ENCODE measurements around the gene KRT15. TPM values are rescaled to one million over a fixed set of nuclear protein-coding genes. Genes with fewer than 3 reads are reported as not detected.

The KRT15 gene
- total RNA-seq, 2 experiments from 2014 or later: not detected

DNA sequence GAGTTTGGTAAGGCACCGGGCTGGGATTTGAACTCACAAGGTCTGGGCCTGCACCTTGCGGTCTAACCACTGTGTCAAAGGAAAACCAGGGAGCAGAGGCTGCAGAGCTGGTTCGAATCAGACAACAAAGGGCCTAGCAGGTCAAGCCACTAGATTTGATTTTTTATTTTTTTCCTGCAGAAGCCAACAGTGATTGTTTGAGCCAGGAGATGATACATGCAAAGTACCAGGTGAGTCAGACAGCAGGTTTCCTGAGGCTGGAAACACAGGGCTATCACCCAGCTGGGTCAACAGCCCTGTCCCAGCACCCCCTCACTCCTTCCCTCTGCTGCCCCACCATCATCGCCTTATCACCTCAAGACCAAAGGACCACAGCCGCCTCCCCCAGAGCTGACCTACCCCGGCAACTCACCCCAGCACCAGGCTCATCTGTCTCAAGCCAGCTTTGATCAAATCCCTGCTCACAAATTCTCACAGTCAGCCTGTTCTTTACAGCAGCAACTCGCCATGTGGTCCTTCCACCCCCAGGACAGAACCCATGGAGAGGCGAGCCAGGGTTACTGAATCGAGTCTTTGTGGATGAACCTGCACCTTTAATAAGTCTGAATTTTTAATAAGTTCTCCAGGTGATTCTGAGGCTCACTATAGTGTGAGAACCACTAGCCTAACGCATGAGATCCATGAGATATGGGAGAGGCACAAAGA is 22.4 kb upstream of the KRT15 start:
- Mint-ChIP-seq H3K27me3 (peaks cover 7% of the 10 kb centered on the region), H3K4me3 (no peak overlapping the region), H3K4me1 (no peaks in the 10 kb centered on the region), H3K27ac (no peak overlapping the region), H3K9me3 (no peaks in the 10 kb centered on the region), H3K36me3 (ENCODE audit: low read depth) (no peaks in the 10 kb centered on the region)
- no peak for DNase-seq
- ChIA-PET POLR2A (interaction anchor here (1.3 kb wide), 1 partner anchor 8 kb away, joined by 4 read pairs; no protein-coding TSS in a partner anchor), CTCF (interaction anchor here (0.6 to 1.2 kb wide), 3 partner anchors 10 to 192 kb away, joined by 4 read pairs; no protein-coding TSS in a partner anchor)

DNA sequence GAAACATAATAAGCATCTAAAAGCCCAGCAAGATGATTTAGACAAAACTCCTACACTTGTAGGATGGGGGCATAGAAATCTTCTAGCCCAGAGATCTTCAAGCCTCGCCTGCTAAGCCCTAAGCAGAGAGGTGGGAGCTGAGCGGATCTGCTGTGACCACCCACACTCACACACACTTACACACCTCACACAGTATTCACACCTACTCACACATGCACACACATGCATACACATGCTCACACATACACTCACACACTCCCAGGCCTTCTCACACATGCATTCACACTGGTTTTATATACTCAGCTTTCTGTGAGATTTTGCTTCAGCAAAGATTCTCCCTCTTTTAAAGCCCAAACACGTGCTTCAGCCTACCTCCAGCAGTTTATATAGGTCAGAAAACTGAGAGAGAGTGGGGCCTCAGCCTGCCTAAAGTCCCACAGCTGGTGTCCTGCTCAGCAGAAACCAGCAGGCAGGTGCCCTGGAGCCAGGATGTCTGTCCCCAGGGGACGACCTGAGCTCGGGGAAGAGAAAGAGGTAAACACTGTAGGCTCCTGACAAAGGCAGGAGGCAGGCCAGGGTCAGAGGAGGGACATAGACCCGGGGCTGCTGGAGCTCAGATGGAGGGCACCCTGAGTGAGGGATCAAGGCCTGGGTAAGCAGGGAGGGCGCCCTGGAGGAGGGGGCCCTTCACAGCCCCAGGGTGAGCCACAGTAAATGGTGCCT is 21.4 kb upstream of the KRT15 start:
- POLR2A ChIA-PET: interaction anchor here (1.3 kb wide), 1 partner anchor 9 kb away, joined by 4 read pairs; no protein-coding TSS in a partner anchor
- H3K4me3 Mint-ChIP-seq: no peak overlapping the region
- H3K9me3 Mint-ChIP-seq: no peaks in the 10 kb centered on the region

DNA sequence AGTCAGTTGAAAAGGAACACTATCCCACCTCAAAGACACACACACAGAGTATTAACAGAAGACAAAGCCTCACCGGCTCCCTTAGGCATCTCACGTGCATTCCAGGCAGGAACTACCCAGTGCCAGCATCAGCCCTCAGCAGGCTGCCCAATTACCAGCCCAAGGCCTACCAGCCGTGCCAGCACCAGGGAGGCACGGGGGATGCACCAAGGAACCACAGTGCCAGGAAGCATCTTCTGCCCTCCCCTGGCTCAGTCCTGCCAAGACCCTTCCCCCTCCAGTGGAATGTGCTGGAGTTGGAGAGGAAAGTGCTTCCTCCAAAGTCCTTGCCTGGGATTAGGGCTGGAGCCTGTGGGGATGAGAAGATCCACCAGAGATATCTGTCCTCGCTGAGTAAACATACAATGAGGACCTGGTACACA is 20.4 kb upstream of the KRT15 start:
- H3K4me1 Mint-ChIP-seq: no peaks in the 10 kb centered on the region
- no peak overlapping the region for H3K27ac Mint-ChIP-seq
- no peak overlapping the region for H3K4me3 Mint-ChIP-seq
- no peak for DNase-seq
- H3K36me3 Mint-ChIP-seq (ENCODE audit: low read depth): no peaks in the 10 kb centered on the region
- POLR2A ChIA-PET: no interaction called here
- peaks cover 13% of the 10 kb centered on the region for H3K27me3 Mint-ChIP-seq
- CTCF ChIA-PET: no interaction called here
- no peaks in the 10 kb centered on the region for H3K9me3 Mint-ChIP-seq

More for the DNA sequence above, 21.4 kb upstream of the KRT15 start:
- Mint-ChIP-seq H3K36me3 (ENCODE audit: low read depth) (no peaks in the 10 kb centered on the region), H3K4me1 (no peaks in the 10 kb centered on the region), H3K27ac (no peak overlapping the region), H3K27me3 (peaks cover 11% of the 10 kb centered on the region)
- CTCF ChIA-PET: interaction anchor here (0.6 to 1.1 kb wide), 2 partner anchors 9 to 193 kb away, joined by 4 to 6 read pairs; no protein-coding TSS in a partner anchor
- DNase-seq: no peak

DNA sequence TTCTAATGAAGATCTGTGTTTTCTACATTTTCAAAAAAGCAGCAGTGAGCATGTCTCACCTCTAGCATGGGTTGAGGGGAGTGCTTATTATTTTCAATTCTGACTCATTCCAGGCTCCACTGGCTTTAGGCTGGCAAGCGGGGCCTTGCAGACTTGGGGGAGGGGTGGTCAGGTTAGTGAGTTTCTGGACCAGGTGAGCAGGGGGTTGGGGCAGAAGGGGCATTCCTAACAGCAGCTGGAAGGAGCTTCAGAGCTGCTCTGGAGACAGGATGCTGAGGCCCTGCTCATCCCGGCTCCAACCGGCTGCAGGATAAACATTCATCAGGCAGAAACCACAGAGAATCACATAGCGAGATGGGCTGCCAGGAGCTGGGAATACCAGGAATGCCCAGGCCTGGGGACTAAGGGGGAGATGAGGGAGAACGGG is 19.9 kb upstream of the KRT15 start:
- Mint-ChIP-seq H3K27me3 (peaks cover 13% of the 10 kb centered on the region), H3K4me1 (no peaks in the 10 kb centered on the region), H3K9me3 (no peaks in the 10 kb centered on the region), H3K4me3 (no peak overlapping the region), H3K27ac (no peak overlapping the region), H3K36me3 (ENCODE audit: low read depth) (no peaks in the 10 kb centered on the region)
- ChIA-PET POLR2A (no interaction called here), CTCF (interaction anchor here (1.1 kb wide), 1 partner anchor 10 kb away, joined by 3 read pairs; no protein-coding TSS in a partner anchor)
- no peak for DNase-seq

DNA sequence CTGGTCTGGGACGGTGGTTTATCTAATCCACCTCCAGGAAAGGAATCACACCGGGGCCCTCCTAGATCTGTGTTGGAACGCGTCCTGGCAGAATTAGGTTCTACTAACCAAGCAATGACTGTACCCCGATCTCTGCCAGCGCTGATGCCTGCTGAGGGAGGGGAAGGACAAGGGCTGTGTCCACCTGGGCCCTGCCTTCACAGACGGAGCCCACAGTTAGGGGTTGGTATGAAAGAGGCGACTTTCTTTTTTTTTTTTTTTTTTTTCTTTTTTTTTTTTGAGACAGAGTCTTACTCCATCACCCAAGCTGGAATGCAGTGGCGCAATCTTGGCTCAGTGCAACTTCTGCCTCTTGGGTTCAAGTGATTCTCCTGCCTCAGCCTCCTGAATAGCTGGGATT is 19.3 kb upstream of the KRT15 start:
- Mint-ChIP-seq H3K4me1 (no peaks in the 10 kb centered on the region), H3K27me3 (peaks cover 16% of the 10 kb centered on the region), H3K9me3 (no peaks in the 10 kb centered on the region), H3K4me3 (no peak overlapping the region), H3K27ac (no peak overlapping the region), H3K36me3 (ENCODE audit: low read depth) (no peaks in the 10 kb centered on the region)
- ChIA-PET POLR2A (no interaction called here), CTCF (interaction anchor here (1.1 kb wide), 1 partner anchor 11 kb away, joined by 3 read pairs; no protein-coding TSS in a partner anchor)
- no peak for DNase-seq

DNA sequence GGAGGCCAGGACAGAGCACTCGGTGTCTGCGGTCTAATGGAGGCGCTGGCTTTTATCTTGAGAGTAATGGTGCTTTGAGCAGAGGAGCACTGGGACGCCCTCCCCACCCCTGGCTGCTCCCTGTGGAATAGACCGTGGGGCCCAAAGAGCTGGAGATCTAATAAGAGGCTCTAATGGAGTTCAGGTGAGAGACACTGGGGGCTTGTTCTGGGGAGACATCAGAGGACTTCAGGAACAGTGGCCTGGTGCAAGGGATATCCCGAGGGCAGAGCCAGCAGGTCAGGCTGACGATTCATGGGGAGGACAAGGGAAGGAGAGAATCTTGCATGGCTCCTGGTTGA is 18.9 kb upstream of the KRT15 start:
- no peak for DNase-seq
- POLR2A ChIA-PET: no interaction called here
- H3K9me3 Mint-ChIP-seq: no peaks in the 10 kb centered on the region
- no peaks in the 10 kb centered on the region for H3K4me1 Mint-ChIP-seq
- peaks cover 17% of the 10 kb centered on the region for H3K27me3 Mint-ChIP-seq
- no peak overlapping the region for H3K27ac Mint-ChIP-seq
- no peaks in the 10 kb centered on the region for H3K36me3 Mint-ChIP-seq (ENCODE audit: low read depth)
- H3K4me3 Mint-ChIP-seq: no peak overlapping the region
- CTCF ChIA-PET: interaction anchor here (1.1 to 3.6 kb wide), 2 partner anchors 11 kb away, joined by 3 to 18 read pairs; no protein-coding TSS in a partner anchor

DNA sequence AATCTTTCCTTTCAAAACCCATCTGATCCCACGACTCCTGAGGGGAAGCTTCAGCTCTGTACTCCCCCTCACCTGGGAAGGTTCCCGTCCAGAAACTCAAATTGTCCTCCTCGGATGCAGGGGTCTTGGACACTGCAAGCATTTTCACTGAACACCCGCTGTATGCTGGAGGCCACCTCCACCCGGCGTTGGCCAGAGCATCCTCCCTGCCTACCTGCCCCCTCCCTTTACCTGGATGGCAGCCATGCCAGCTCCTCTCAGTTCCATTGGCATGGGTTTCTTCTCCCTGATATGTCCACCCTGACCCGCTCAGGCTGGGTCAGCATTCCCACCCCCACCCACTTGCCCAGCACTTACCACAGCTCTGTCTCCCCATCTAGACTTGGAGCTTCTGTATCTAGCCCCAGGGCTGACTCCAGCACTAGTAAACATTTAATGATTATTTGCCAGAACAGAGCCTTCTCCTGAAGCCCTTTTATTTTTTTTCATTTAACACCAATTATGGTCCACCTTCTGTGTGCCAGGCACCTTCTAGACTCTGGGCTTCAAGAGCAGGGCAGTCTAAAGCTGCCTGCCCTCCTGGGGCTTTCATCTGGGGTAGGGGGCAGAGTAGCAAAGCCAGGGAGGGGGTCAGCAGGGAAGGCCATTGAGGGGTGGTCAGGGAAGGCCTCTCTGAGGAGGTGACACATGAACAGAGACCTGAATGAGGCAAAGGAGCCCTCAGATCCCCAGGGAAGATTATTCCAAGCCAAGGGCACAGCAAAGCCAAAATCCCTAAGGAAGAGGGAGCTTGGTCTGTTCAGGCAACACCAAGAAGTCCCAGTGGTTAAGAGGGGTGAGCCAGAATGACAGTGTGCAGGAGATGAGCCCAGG is 18.3 kb upstream of the KRT15 start:
- CTCF ChIA-PET: interaction anchor here (3.6 kb wide), 1 partner anchor 12 kb away, joined by 18 read pairs; no protein-coding TSS in a partner anchor
- Mint-ChIP-seq H3K9me3 (no peaks in the 10 kb centered on the region), H3K36me3 (ENCODE audit: low read depth) (no peaks in the 10 kb centered on the region), H3K4me3 (no peak overlapping the region), H3K4me1 (no peaks in the 10 kb centered on the region), H3K27ac (no peak overlapping the region), H3K27me3 (peaks cover 23% of the 10 kb centered on the region)
- no peak for DNase-seq
- POLR2A ChIA-PET: no interaction called here

DNA sequence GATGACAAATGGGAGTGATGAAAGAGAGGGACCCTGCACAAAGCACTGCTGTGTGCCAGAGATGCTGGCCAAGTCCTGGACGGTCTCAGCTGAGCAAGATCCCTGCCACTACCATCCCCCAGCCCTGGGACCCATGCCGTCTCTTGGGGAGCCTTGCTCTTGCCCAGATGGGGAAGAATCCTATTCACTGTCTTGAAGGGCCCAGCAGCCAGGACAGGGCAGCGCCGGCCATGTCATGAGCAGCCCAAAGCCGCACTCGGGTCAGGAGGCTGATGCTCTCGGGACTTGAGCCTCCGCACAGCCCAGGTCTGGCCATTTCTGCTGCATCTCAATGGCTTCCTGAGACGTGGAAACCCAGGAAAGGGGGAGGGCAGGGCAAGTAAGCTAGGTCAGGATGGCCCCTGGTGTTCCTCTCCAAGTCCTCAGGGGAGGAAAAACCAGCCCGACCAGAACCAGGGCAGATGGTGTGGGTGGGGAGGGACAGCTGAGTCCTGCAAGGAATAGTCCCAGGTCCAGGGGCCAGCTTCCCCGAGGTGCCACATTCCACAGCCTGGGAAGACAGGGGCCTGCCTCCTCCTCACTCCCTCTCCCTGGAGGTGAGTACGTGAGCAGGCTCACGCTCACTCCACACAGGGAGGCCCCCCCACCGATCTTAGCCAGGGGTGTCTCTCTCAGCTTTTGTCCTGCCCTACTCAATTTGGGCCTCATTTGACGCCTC is 17.2 kb upstream of the KRT15 start:
- POLR2A ChIA-PET: no interaction called here
- no peaks in the 10 kb centered on the region for H3K36me3 Mint-ChIP-seq (ENCODE audit: low read depth)

DNA sequence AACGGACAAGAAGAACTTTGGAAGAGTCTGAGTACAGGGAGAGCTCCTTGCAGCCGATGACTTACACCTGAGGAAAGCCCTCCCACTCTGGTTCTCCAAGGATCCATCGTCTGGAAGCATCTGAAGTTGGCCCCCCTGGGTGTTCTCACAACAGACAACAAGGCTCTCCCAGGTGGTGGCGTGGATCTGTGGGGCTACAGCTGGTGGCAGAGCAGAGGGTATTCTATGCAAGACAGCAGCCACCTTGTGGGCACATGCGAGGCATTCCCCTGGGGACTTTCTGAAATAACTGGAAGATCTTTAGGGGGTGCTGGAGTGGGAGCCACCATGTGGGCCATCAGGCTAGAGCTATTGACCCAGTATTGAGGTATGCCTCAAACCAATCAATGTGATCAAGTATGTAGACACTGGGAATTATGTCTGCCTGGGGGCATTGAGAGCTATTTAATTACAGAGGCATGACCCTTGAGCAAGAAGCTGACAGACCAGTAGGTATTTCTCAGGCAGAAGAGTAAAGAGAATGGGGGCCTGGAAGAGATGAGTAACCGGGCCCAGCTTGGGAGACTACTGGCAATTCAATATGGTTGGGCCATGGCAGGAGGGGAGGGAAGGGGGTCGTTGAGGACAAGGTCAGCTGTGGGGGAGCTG is 16.3 kb upstream of the KRT15 start:
- no peaks in the 10 kb centered on the region for H3K9me3 Mint-ChIP-seq
- no peak for DNase-seq
- no peak overlapping the region for H3K4me3 Mint-ChIP-seq
- ChIA-PET POLR2A (no interaction called here), CTCF (interaction anchor here (0.5 to 3.6 kb wide), 2 partner anchors 9 to 14 kb away, joined by 3 to 18 read pairs; no protein-coding TSS in a partner anchor)
- H3K27me3 Mint-ChIP-seq: peaks cover 33% of the 10 kb centered on the region
- no peaks in the 10 kb centered on the region for H3K36me3 Mint-ChIP-seq (ENCODE audit: low read depth)
- no peak overlapping the region for H3K27ac Mint-ChIP-seq
- no peaks in the 10 kb centered on the region for H3K4me1 Mint-ChIP-seq

More for the DNA sequence above, 17.2 kb upstream of the KRT15 start:
- H3K9me3 Mint-ChIP-seq: no peaks in the 10 kb centered on the region
- CTCF ChIA-PET: interaction anchor here (3.6 kb wide), 1 partner anchor 13 kb away, joined by 18 read pairs; no protein-coding TSS in a partner anchor
- no peak overlapping the region for H3K27ac Mint-ChIP-seq
- H3K4me3 Mint-ChIP-seq: no peak overlapping the region
- DNase-seq: no peak
- H3K4me1 Mint-ChIP-seq: no peaks in the 10 kb centered on the region
- H3K27me3 Mint-ChIP-seq: peaks cover 31% of the 10 kb centered on the region

DNA sequence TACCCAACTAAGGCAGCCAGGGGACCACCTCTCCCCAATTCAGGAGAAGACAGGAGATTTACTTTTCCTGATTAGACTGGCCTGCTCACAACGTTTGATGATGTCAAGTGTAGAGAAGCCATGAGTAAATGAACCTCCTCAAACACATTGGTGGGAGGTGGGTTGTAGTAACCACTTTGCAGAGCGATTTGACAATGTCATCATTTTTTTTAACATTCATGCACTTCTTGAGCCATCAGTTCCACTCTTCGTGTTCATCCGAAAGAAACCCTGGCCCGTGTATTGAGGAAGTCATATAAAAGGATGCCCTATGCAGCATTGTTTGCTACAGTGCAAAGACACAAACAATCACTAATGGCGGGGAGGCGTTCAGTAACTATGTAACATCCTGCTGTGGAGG is 14.9 kb upstream of the KRT15 start:
- Mint-ChIP-seq H3K9me3 (no peaks in the 10 kb centered on the region), H3K27me3 (peaks cover 47% of the 10 kb centered on the region), H3K36me3 (ENCODE audit: low read depth) (no peaks in the 10 kb centered on the region), H3K27ac (no peak overlapping the region), H3K4me1 (no peaks in the 10 kb centered on the region), H3K4me3 (no peak overlapping the region)
- POLR2A ChIA-PET: no interaction called here
- DNase-seq: no peak
- CTCF ChIA-PET: interaction anchor here (1.4 kb wide), 1 partner anchor 129 kb away, joined by 3 read pairs; no protein-coding TSS in a partner anchor

DNA sequence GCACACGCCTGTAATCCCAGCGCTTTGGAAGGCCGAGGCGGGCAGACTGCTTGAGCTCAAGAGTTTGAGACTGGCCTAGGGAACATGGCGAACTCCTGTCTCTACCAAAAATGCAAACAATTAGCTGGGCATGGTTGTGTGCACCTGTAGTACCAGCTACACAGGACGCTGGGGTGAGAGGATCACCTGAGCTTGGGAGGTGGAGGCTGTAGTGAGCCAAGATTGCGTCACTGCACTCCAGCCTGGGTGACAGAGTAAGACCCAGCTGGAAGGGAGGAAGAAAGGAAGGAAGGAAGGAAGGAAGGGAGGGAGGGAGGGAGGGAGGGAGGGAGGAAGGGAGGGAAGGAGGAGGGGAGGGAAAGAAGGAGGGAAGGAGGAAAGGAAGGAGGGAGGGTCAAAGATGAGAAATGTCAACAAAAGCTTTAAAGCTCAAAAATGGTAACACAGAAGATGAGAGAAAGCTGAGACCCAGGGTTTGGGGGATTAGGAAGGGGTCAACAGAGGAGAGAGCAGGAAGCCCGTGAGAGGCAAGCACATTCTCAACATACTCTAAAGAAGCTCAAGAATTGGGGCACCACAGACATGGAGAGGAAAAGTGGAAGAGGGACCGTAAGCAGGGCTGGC is 14.4 kb upstream of the KRT15 start:
- POLR2A ChIA-PET: no interaction called here
- no peak for DNase-seq
- Mint-ChIP-seq H3K27ac (no peak overlapping the region), H3K4me1 (peaks cover 2% of the 10 kb centered on the region), H3K9me3 (no peaks in the 10 kb centered on the region), H3K36me3 (ENCODE audit: low read depth) (no peaks in the 10 kb centered on the region), H3K27me3 (peaks cover 52% of the 10 kb centered on the region), H3K4me3 (no peak overlapping the region)
- CTCF ChIA-PET: interaction anchor here (1.3 to 1.5 kb wide), 3 partner anchors 15 to 130 kb away, joined by 3 to 7 read pairs (median 3); no protein-coding TSS in a partner anchor

Measured in activated CD4-positive, alpha-beta memory T cell treated with anti-CD3 and anti-CD28 coated beads, Interleukin-2, amount 10 ng/mL, durations not matched to agents 7 days and 5 days (primary cell).